CD4-positive, CD25-positive, alpha-beta regulatory T cell (primary cell): Measurements from ENCODE around the gene RAB37. TPM values are rescaled to one million over a fixed set of nuclear protein-coding genes. Genes with fewer than 3 reads are reported as not detected.

ENCODE experiments used
- ATAC-seq, 2 donors: fragments of 150-1000 bp; cut with Tn5 transposase; one replicate each; pipeline ENCODE4 v1.10.0; 2021; ENCODE audit warnings: low read depth in 2 of 2, moderate number of reproducible peaks in 2 of 2, moderate library complexity in 1 of 2
- DNase-seq, 3 donors: peaks; one replicate each; pipeline versions ENCODE4 v3.0.0 to v3.0.0-alpha.2; 2012 to 2022; ENCODE audit warnings: mixed read lengths in 1 of 3
- H3K27ac ChIP-seq: one replicate; pipeline ENCODE4 v1.7.0; 2013; ENCODE audit warnings: mild to moderate bottlenecking, low read length; ENCODE audit not compliant: insufficient read depth, poor library complexity, severe bottlenecking
- H3K27me3 ChIP-seq: one replicate; pipeline ENCODE4 v1.7.0; 2013; ENCODE audit warnings: low read length; ENCODE audit not compliant: control insufficient read depth, insufficient read depth
- H3K36me3 ChIP-seq: one replicate; pipeline ENCODE4 v1.7.0; 2013; ENCODE audit warnings: mild to moderate bottlenecking, low read length, moderate library complexity; ENCODE audit not compliant: control insufficient read depth, insufficient read depth
- H3K4me1 ChIP-seq: 2 replicates; pipeline ENCODE4 v1.7.0; 2013; ENCODE audit warnings: mild to moderate bottlenecking, low read length; ENCODE audit not compliant: insufficient read depth, control insufficient read depth, poor library complexity, severe bottlenecking
- H3K4me3 ChIP-seq: one replicate; pipeline ENCODE4 v1.7.0; 2013; ENCODE audit warnings: low read depth, mild to moderate bottlenecking, low read length, moderate library complexity
- H3K9me3 ChIP-seq, 2 experiments: 1 replicate in 1 of 2; 2 replicates in 1 of 2; pipeline ENCODE4 v1.7.0; 2013; ENCODE audit warnings: low read length in 2 of 2, mild to moderate bottlenecking in 1 of 2, moderate library complexity in 1 of 2; ENCODE audit not compliant: control insufficient read depth in 2 of 2
- H3K27ac Mint-ChIP-seq, 3 donors: one replicate each; pipeline ENCODE4 v1.8.0; 2020 to 2022; ENCODE audit warnings: mild to moderate bottlenecking in 3 of 3, mixed read lengths in 3 of 3, moderate library complexity in 2 of 3
- H3K27me3 Mint-ChIP-seq: one replicate; pipeline ENCODE4 v1.8.0; 2022; ENCODE audit warnings: mild to moderate bottlenecking, mixed read lengths
- H3K36me3 Mint-ChIP-seq: one replicate; pipeline ENCODE4 v1.8.0; 2020; ENCODE audit warnings: mixed read lengths
- H3K4me1 Mint-ChIP-seq, 4 donors: one replicate each; pipeline ENCODE4 v1.8.0; 2020 to 2022; ENCODE audit warnings: mixed read lengths in 4 of 4, mild to moderate bottlenecking in 1 of 4
- H3K4me3 Mint-ChIP-seq, 4 donors: one replicate each; pipeline ENCODE4 v1.8.0; 2020 to 2022; ENCODE audit warnings: mild to moderate bottlenecking in 4 of 4, mixed read lengths in 4 of 4, moderate library complexity in 3 of 4
- H3K9me3 Mint-ChIP-seq, 7 donors: one replicate each; pipeline ENCODE4 v1.8.0; 2020 to 2022; ENCODE audit warnings: mixed read lengths in 7 of 7, mild to moderate bottlenecking in 3 of 7, moderate library complexity in 2 of 7
- polyA plus RNA-seq, 4 donors: library from polyadenylated mRNA; unstranded; fragments of 300-500 nt; fragmentation: Illumina TruSeq; gene quantifications; one replicate each; pipeline ENCODE4 v1.2.3, GENCODE V29; 2021
- total RNA-seq: library from RNA; stranded (reverse); gene quantifications from one replicate; pipeline ENCODE4 v1.2.3, GENCODE V29; 2022

The RAB37 gene
- total and polyA plus RNA-seq, 5 donors from 2014 or later = 75.6 to 159 (median 89.3) TPM

DNA sequence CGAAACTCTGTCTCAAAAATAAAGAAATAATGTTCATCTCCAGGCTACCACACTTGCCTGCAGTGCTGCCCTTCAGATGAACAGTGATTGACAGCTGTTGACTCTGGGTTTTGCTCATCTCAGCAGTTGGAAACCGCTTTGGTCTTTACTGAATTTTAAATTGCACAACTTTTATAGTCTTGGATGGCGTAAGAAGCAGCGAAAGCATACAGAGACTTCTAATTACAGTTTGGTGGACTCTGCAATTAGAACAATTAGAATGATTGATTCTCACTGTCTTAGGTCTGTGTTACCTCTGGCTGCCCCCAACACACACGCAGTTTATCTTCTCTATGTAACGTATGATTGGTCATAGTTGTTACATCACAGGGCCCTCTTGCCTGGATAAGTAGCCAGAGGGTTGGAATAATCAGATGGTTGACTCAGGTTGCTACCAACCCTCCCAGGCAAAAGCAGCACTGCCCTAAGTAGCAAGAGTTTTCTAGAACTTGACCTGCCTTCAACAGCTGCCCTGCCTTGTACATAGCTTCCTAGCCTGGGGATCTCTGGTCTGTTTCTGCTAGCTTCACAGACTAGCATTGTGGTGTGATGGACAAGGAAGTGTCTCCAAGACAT, 41.0 kb downstream of the RAB37 start:
- peak overlapping the region; percentile 55 to 63 (median 56) for H3K27ac Mint-ChIP-seq
- Histone ChIP-seq H3K4me1 (peaks cover 43% of the 10 kb centered on the region), H3K36me3 (no peaks in the 10 kb centered on the region), H3K4me3 (no peak overlapping the region), H3K27me3 (no peaks in the 10 kb centered on the region), H3K27ac (no peak overlapping the region), H3K9me3 (no peaks in the 10 kb centered on the region)
- H3K4me1 Mint-ChIP-seq = peaks cover 20 to 81% (median 49%) of the 10 kb centered on the region in 4 donors
- no peaks in the 10 kb centered on the region for H3K27me3 Mint-ChIP-seq
- DNase-seq = no peak
- H3K9me3 Mint-ChIP-seq = peaks cover 0 to 2% (median 0%) of the 10 kb centered on the region in 7 donors
- peak overlapping the region; percentile 65 to 99 (median 92) for H3K4me3 Mint-ChIP-seq
- ATAC-seq = no peak
- peaks cover 17% of the 10 kb centered on the region for H3K36me3 Mint-ChIP-seq

- Mint-ChIP-seq H3K27ac (peak overlapping the region; percentile 3 to 56 (median 23)), H3K4me1 (peaks cover 21 to 74% (median 48%) of the 10 kb centered on the region in 4 donors), H3K4me3 (peak overlapping the region in 3 of 4 donors; percentile 22 to 95 (median 63)), H3K27me3 (no peaks in the 10 kb centered on the region), H3K36me3 (peaks cover 19% of the 10 kb centered on the region), H3K9me3 (peaks cover 0 to 2% (median 0%) of the 10 kb centered on the region in 7 donors)
- ATAC-seq (no peak), DNase-seq (no peak)
- Histone ChIP-seq H3K36me3 (no peaks in the 10 kb centered on the region), H3K27ac (peak overlapping the region; percentile 64), H3K4me3 (no peak overlapping the region), H3K27me3 (no peaks in the 10 kb centered on the region), H3K9me3 (no peaks in the 10 kb centered on the region), H3K4me1 (peaks cover 43% of the 10 kb centered on the region)
Observed at GRCh38 chr17:74778960-74779359, 41.9 kb downstream of the RAB37 start.

DNA sequence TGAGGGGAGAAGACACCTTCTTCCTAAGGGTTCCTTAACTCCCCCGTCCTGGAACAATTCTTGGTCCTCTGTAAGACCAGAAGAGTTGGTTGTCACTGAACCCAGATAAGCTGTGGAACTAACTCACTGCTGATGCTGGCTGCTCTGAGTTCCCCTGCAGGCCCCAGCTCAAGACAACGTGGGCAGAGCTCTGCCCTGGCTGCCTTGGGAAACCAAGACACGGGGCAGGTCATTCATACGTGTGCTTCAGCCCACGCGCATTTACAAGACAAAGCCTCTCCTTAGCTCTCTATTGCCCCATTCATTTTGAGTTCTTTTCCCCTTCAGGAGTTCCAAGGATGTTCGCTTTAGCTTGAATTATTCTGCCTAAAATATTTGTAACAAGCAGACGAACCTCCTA, 42.4 kb downstream of the RAB37 start:
- Histone ChIP-seq H3K4me3 (peak overlapping the region; percentile 40), H3K27me3 (no peaks in the 10 kb centered on the region), H3K4me1 (peaks cover 43% of the 10 kb centered on the region), H3K36me3 (no peaks in the 10 kb centered on the region), H3K27ac (peak overlapping the region; percentile 64), H3K9me3 (no peaks in the 10 kb centered on the region)
- peaks cover 19% of the 10 kb centered on the region for H3K36me3 Mint-ChIP-seq
- H3K27me3 Mint-ChIP-seq = no peaks in the 10 kb centered on the region
- peaks cover 25 to 76% (median 47%) of the 10 kb centered on the region in 4 donors for H3K4me1 Mint-ChIP-seq
- H3K27ac Mint-ChIP-seq = peak overlapping the region; percentile 22 to 92 (median 91)
- peak overlapping the region; percentile 73 to 95 (median 80) for H3K4me3 Mint-ChIP-seq
- ATAC-seq (no peak), DNase-seq (no peak)
- peaks cover 0 to 2% (median 0%) of the 10 kb centered on the region in 7 donors for H3K9me3 Mint-ChIP-seq

DNA sequence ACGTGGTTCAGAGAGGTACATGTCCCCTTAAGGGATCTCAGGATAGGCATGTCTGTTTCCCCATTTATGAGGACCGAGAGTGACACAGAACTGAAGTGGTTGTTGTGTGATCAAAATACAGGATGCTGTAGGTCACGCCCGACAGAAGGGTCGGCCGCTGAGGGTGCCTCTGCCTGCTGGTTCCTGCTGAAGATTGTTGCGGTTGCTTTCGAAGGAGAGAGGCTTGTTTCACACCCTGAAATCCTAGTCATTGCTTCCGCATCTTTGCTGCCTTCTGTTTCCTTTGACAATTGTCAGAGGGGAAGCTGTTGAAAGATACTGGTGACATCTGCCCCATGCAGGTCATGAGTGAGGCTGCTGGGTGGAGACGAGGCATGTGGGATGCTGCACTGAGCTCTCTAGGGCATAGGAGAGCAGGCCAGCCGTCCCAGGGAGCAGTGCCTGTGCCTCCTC, 42.9 kb downstream of the RAB37 start:
- Mint-ChIP-seq H3K4me3 (peak overlapping the region; percentile 73 to 95 (median 80)), H3K4me1 (peaks cover 25 to 81% (median 47%) of the 10 kb centered on the region in 4 donors), H3K9me3 (peaks cover 0 to 2% (median 0%) of the 10 kb centered on the region in 7 donors), H3K36me3 (peaks cover 19% of the 10 kb centered on the region), H3K27ac (peak overlapping the region; percentile 22 to 92 (median 91)), H3K27me3 (no peaks in the 10 kb centered on the region)
- Histone ChIP-seq H3K4me1 (peaks cover 43% of the 10 kb centered on the region), H3K9me3 (no peaks in the 10 kb centered on the region), H3K27me3 (no peaks in the 10 kb centered on the region), H3K27ac (peak overlapping the region; percentile 64), H3K36me3 (no peaks in the 10 kb centered on the region), H3K4me3 (peak overlapping the region; percentile 40)
- DNase-seq (peak in 2 of 3 donors; percentile 67 to 92), ATAC-seq (peak; percentile 62 to 63)

DNA sequence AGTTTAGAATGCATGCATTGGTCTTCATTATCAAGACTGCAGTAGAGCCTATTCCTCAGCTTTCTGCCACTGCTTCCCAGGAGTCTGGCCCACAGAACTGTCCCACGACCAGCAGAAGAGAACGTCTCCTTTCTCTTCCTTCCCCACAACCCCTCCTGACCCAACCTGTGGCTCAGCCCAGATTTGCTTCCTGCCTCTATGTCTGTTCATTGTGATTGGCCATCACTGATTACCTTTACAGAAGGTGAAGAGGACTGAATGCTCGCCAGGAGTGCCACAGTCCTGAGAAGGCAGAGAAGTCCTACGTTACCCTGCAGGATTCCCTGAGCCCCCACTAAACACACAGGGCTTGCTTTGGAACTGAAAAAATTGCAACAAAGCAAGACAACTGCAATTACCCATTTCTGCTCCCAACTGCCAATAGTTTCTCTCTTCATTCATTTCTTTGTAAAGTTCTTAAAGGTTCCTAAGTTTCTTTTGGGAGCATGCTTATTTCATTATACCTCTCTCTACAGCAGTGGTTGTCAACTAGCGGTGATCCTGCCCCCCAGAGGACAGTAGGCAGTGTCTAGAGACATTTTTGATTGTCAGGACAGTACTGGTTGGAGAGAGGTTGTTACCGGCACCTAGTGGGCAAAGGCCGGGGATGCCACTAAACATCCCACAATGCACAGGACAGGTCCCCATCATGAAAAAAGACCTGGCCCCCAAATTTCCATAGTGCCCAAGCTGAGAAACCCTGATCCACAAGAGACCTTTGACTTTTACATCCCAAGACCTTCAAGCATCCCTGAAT, 43.6 kb downstream of the RAB37 start:
- Histone ChIP-seq H3K27me3 (no peaks in the 10 kb centered on the region), H3K27ac (peak overlapping the region; percentile 64), H3K9me3 (no peaks in the 10 kb centered on the region), H3K4me1 (peaks cover 36% of the 10 kb centered on the region), H3K36me3 (peaks cover under 1% of the 10 kb centered on the region), H3K4me3 (peak overlapping the region; percentile 40)
- DNase-seq (peak in 2 of 3 donors; percentile 29 to 47), ATAC-seq (no peak)
- Mint-ChIP-seq H3K4me3 (peak overlapping the region; percentile 73 to 95 (median 80)), H3K27ac (peak overlapping the region; percentile 79 to 92 (median 91)), H3K4me1 (peaks cover 25 to 82% (median 45%) of the 10 kb centered on the region in 4 donors), H3K36me3 (peaks cover 19% of the 10 kb centered on the region), H3K9me3 (peaks cover 0 to 1% (median 0%) of the 10 kb centered on the region in 7 donors), H3K27me3 (no peaks in the 10 kb centered on the region)

- peaks cover 10% of the 10 kb centered on the region for H3K36me3 ChIP-seq
- Mint-ChIP-seq H3K4me3 (peak overlapping the region in 1 of 4 donors; percentile 37), H3K27me3 (no peaks in the 10 kb centered on the region), H3K4me1 (peaks cover 21 to 74% (median 34%) of the 10 kb centered on the region in 4 donors), H3K27ac (peak overlapping the region in 2 of 3 donors; percentile 52 to 55), H3K9me3 (no peaks in the 10 kb centered on the region), H3K36me3 (peaks cover 14% of the 10 kb centered on the region)
- H3K4me3 ChIP-seq = no peak overlapping the region
- no peaks in the 10 kb centered on the region for H3K27me3 ChIP-seq
- no peak for ATAC-seq
- peaks cover 22% of the 10 kb centered on the region for H3K4me1 ChIP-seq
- H3K27ac ChIP-seq = no peak overlapping the region
- no peak for DNase-seq
- H3K9me3 ChIP-seq = no peaks in the 10 kb centered on the region
Observed at GRCh38 chr17:74782571-74782970, 45.5 kb downstream of the RAB37 start.

GRCh38 chr17:74784125-74784810, 47.2 kb downstream of the RAB37 start:
- no peaks in the 10 kb centered on the region for H3K9me3 ChIP-seq
- peaks cover 17% of the 10 kb centered on the region for H3K4me1 ChIP-seq
- H3K36me3 Mint-ChIP-seq = peaks cover 14% of the 10 kb centered on the region
- no peak overlapping the region for H3K27ac ChIP-seq
- no peaks in the 10 kb centered on the region for H3K9me3 Mint-ChIP-seq
- no peaks in the 10 kb centered on the region for H3K27me3 Mint-ChIP-seq
- no peak overlapping the region for H3K4me3 ChIP-seq
- H3K27ac Mint-ChIP-seq = peak overlapping the region in 2 of 3 donors; percentile 87 to 89
- DNase-seq (no peak), ATAC-seq (no peak)
- no peaks in the 10 kb centered on the region for H3K27me3 ChIP-seq
- H3K4me1 Mint-ChIP-seq = peaks cover 16 to 66% (median 23%) of the 10 kb centered on the region in 4 donors
- H3K4me3 Mint-ChIP-seq = peak overlapping the region in 2 of 4 donors; percentile 1 to 2
- peaks cover 15% of the 10 kb centered on the region for H3K36me3 ChIP-seq
